Inferior parietal cortex (tissue), 1 donor: ENCODE data around the gene PSMA6.
"Not testable (repeated sequence)": the region's sequence is repeated elsewhere in the genome, so short reads cannot be mapped to it uniquely, and the experiment has no call there.

Experiments
- DNase-seq: peaks from one replicate; pipeline ENCODE4 v3.0.0-alpha.2; 2016; ENCODE audit errors: extremely low spot score

The PSMA6 gene

GRCh38 chr14:35292051-35292769 is at the start of gene PSMA6:
TSS of gene PSMA6 (plus strand) at chr14:35292382. CDS start at chr14:35292477, 95 bp downstream.
- DNase-seq = peak; percentile 100

- no peak for DNase-seq
Measured at GRCh38 chr14:35242599-35243311, 49.4 kb upstream of the PSMA6 start.

GRCh38 chr14:35243956-35244355 is 48.2 kb upstream of the PSMA6 start:
- DNase-seq = no peak

GRCh38 chr14:35244542-35244941 is 47.6 kb upstream of the PSMA6 start:
- DNase-seq = no peak

- no peak for DNase-seq
Measured at GRCh38 chr14:35245051-35245450, 47.1 kb upstream of the PSMA6 start.

GRCh38 chr14:35247777-35248475 is 44.3 kb upstream of the PSMA6 start:
- no peak for DNase-seq

GRCh38 chr14:35248476-35248788 is 43.8 kb upstream of the PSMA6 start:
- no peak for DNase-seq

- DNase-seq = no peak
Measured at GRCh38 chr14:35250319-35250718, 41.9 kb upstream of the PSMA6 start.

- DNase-seq = no peak
Measured at GRCh38 chr14:35252451-35252868, 39.7 kb upstream of the PSMA6 start.

- not testable (repeated sequence) for DNase-seq
Measured at GRCh38 chr14:35253056-35253455, 39.1 kb upstream of the PSMA6 start.

GRCh38 chr14:35254034-35254622 is 38.1 kb upstream of the PSMA6 start:
- DNase-seq = not testable (repeated sequence)

- no peak for DNase-seq
Measured at GRCh38 chr14:35254736-35255135, 37.4 kb upstream of the PSMA6 start.

GRCh38 chr14:35255711-35256110 is 36.5 kb upstream of the PSMA6 start:
- no peak for DNase-seq

GRCh38 chr14:35257809-35258208 is 34.4 kb upstream of the PSMA6 start:
- no peak for DNase-seq

- DNase-seq = no peak
Measured at GRCh38 chr14:35258420-35258819, 33.8 kb upstream of the PSMA6 start.

- DNase-seq = peak; percentile 12
Measured at GRCh38 chr14:35261774-35262173, 30.4 kb upstream of the PSMA6 start.

GRCh38 chr14:35262436-35262835 is 29.7 kb upstream of the PSMA6 start:
- DNase-seq = no peak

- DNase-seq = no peak
Measured at GRCh38 chr14:35268946-35269345, 23.2 kb upstream of the PSMA6 start.

GRCh38 chr14:35274805-35275204 is 17.4 kb upstream of the PSMA6 start:
- DNase-seq = no peak

GRCh38 chr14:35277179-35277578 is 15.0 kb upstream of the PSMA6 start:
- DNase-seq = no peak

GRCh38 chr14:35279369-35279768 is 12.8 kb upstream of the PSMA6 start:
- no peak for DNase-seq

- DNase-seq = no peak
Measured at GRCh38 chr14:35281341-35281740, 10.8 kb upstream of the PSMA6 start.
